Cortex of kidney (tissue), 1 donor: ENCODE measurements around the gene NT5DC4.

Experiments
- DNase-seq: peaks from one replicate; lab custom pipeline; 2025; lab: John Stamatoyannopoulos, UW

Gene NT5DC4

GRCh38 chr2:112723995-112724394 lies 3.2 kb downstream of the NT5DC4 start:
- DNase-seq, result no peak

GRCh38 chr2:112724591-112725525 lies 4.0 kb downstream of the NT5DC4 start:
- DNase-seq, result no peak

GRCh38 chr2:112725545-112726457 lies 5.0 kb downstream of the NT5DC4 start:
- DNase-seq, result no peak

GRCh38 chr2:112726487-112727190 lies 5.8 kb downstream of the NT5DC4 start:
- DNase-seq, result no peak

GRCh38 chr2:112727276-112728028 lies 6.6 kb downstream of the NT5DC4 start:
- DNase-seq, result no peak

- no peak for DNase-seq
Measured at GRCh38 chr2:112728029-112728362, 7.2 kb downstream of the NT5DC4 start.

GRCh38 chr2:112728378-112729175 lies 7.8 kb downstream of the NT5DC4 start:
- no peak for DNase-seq

- DNase-seq, result no peak
Measured at GRCh38 chr2:112730216-112730615, 9.4 kb downstream of the NT5DC4 start.

GRCh38 chr2:112730791-112731190 lies 10.0 kb downstream of the NT5DC4 start:
- no peak for DNase-seq

- DNase-seq, result no peak
Measured at GRCh38 chr2:112731479-112731878, 10.7 kb downstream of the NT5DC4 start.

GRCh38 chr2:112733456-112733855 lies 12.6 kb downstream of the NT5DC4 start:
- no peak for DNase-seq

- no peak for DNase-seq
Measured at GRCh38 chr2:112733871-112734270, 13.1 kb downstream of the NT5DC4 start.

GRCh38 chr2:112737542-112738232 lies 16.9 kb downstream of the NT5DC4 start:
- no peak for DNase-seq

- no peak for DNase-seq
Measured at GRCh38 chr2:112740527-112740926, 19.7 kb downstream of the NT5DC4 start.

GRCh38 chr2:112749755-112750559 lies 29.1 kb downstream of the NT5DC4 start:
- no peak for DNase-seq

GRCh38 chr2:112750560-112750843 lies 29.7 kb downstream of the NT5DC4 start:
- DNase-seq, result no peak

- no peak for DNase-seq
Measured at GRCh38 chr2:112751451-112752197, 30.8 kb downstream of the NT5DC4 start.

- no peak for DNase-seq
Measured at GRCh38 chr2:112752667-112753066, 31.8 kb downstream of the NT5DC4 start.

- DNase-seq, result no peak
Measured at GRCh38 chr2:112754564-112754963, 33.7 kb downstream of the NT5DC4 start.
